IMR-90 (cell line): ENCODE measurements around the gene RAB39A. TPM values are rescaled to one million over a fixed set of nuclear protein-coding genes. Genes with fewer than 3 reads are reported as not detected.

Experiments used
- ATAC-seq: fragments of 200-7000 bp; cut with Tn5 transposase; 2 replicates; pipeline ENCODE4 v1.9.1; 2020; ENCODE audit warnings: low read depth, mild to moderate bottlenecking, moderate library complexity
- BruUV-seq: library from RNA; stranded (reverse); fragments of 400-500 nt; replicated peaks from 2 replicates; lab custom pipeline; 2021; lab: Mats Ljungman, UMichigan
- CTCF ChIA-PET: fragments of 300-600 bp; formaldehyde crosslinking; extraction: SDS; loops from one replicate; lab custom pipeline; 2021; ENCODE audit warnings: antibody characterized with exemption; lab: Yijun Ruan, JAX
- POLR2A ChIA-PET: fragments of 300-600 bp; sonication (Branson Sonifier 250); formaldehyde crosslinking; loops from one replicate; lab custom pipeline; 2022; ENCODE audit warnings: antibody characterized with exemption; ENCODE audit not compliant: unreplicated experiment; lab: Charles Lee
- DNase-seq: peaks from one replicate; pipeline ENCODE4 v3.0.0; 2013
- H2AFZ ChIP-seq: replicated peaks from 2 replicates; pipeline ENCODE3; 2013; ENCODE audit warnings: low read length, mild to moderate bottlenecking; ENCODE audit not compliant: poor library complexity
- H2AK5ac ChIP-seq: 2 replicates; pipeline ENCODE4 v1.6.1; 2013; ENCODE audit warnings: low read depth, low read length, inconsistent platforms
- H2AK9ac ChIP-seq: replicated peaks from 2 replicates; pipeline ENCODE3; 2013; ENCODE audit warnings: mild to moderate bottlenecking, low read depth, low read length, moderate library complexity; ENCODE audit not compliant: poor library complexity
- H2BK120ac ChIP-seq: 2 replicates; pipeline ENCODE4 v1.6.1; 2013; ENCODE audit warnings: low read depth, low read length, inconsistent platforms
- H2BK15ac ChIP-seq: 3 replicates; pipeline ENCODE4 v1.6.1; 2013; ENCODE audit warnings: low read depth, low read length, inconsistent platforms
- H2BK20ac ChIP-seq: 2 replicates; pipeline ENCODE4 v1.6.1; 2013; ENCODE audit warnings: low read depth, mild to moderate bottlenecking, inconsistent platforms, low read length, moderate library complexity
- H2BK5ac ChIP-seq: 2 replicates; pipeline ENCODE4 v1.6.1; 2013; ENCODE audit warnings: mild to moderate bottlenecking, low read depth, low read length, inconsistent platforms; ENCODE audit not compliant: poor library complexity, severe bottlenecking
- H3K14ac ChIP-seq: replicated peaks from 2 replicates; pipeline ENCODE4 v1.6.1; 2013; ENCODE audit warnings: low read depth, low read length, inconsistent platforms
- H3K18ac ChIP-seq: 2 replicates; pipeline ENCODE4 v1.6.1; 2013; ENCODE audit warnings: low read depth, low read length, control low read depth
- H3K23ac ChIP-seq: 2 replicates; pipeline ENCODE4 v1.6.1; 2013; ENCODE audit warnings: low read depth, low read length, inconsistent platforms
- H3K27ac ChIP-seq: 2 replicates; pipeline ENCODE4 v1.5.1; 2013; ENCODE audit warnings: mild to moderate bottlenecking, control low read depth, low read length; ENCODE audit not compliant: insufficient read depth
- H3K27me3 ChIP-seq: 2 replicates; pipeline ENCODE4 v1.6.1; 2013; ENCODE audit warnings: low read length; ENCODE audit not compliant: control insufficient read depth, insufficient read depth
- H3K36me3 ChIP-seq: 2 replicates; pipeline ENCODE4 v1.6.1; 2013; ENCODE audit warnings: low read length, mixed read lengths; ENCODE audit not compliant: control insufficient read depth, insufficient read depth
- H3K4ac ChIP-seq: 2 replicates; pipeline ENCODE4 v1.6.1; 2013; ENCODE audit warnings: low read depth, low read length, inconsistent platforms
- H3K4me1 ChIP-seq: 2 replicates; pipeline ENCODE4 v1.6.1; 2013; ENCODE audit warnings: low read length, mixed read lengths; ENCODE audit not compliant: control insufficient read depth, insufficient read depth
- H3K4me2 ChIP-seq: 2 replicates; pipeline ENCODE4 v1.6.1; 2013; ENCODE audit warnings: low read depth, mild to moderate bottlenecking, control low read depth, low read length, moderate library complexity
- H3K4me3 ChIP-seq: 2 replicates; pipeline ENCODE4 v1.5.1; 2013; ENCODE audit warnings: low read depth, mild to moderate bottlenecking, control low read depth, low read length, moderate library complexity; ENCODE audit not compliant: insufficient read depth
- H3K56ac ChIP-seq: 2 replicates; pipeline ENCODE4 v1.6.1; 2013; ENCODE audit warnings: low read length, inconsistent platforms; ENCODE audit not compliant: insufficient read depth; ENCODE audit errors: extremely low read depth
- H3K79me1 ChIP-seq, 2 experiments: 2 replicates each; pipeline ENCODE4 v1.6.1; 2013; ENCODE audit warnings: low read length in 2 of 2, inconsistent platforms in 1 of 2, low read depth in 1 of 2
- H3K9ac ChIP-seq: 2 replicates; pipeline ENCODE4 v1.6.1; 2013; ENCODE audit warnings: low read depth, low read length, control low read depth
- H3K9me1 ChIP-seq: 2 replicates; pipeline ENCODE4 v1.6.1; 2013; ENCODE audit warnings: low read length, inconsistent platforms; ENCODE audit not compliant: insufficient read depth
- H3K9me3 ChIP-seq: 2 replicates; pipeline ENCODE4 v1.6.1; 2013; ENCODE audit warnings: low read length; ENCODE audit not compliant: control insufficient read depth, insufficient read depth
- H4K20me1 ChIP-seq: 2 replicates; pipeline ENCODE4 v1.6.1; 2013; ENCODE audit warnings: low read length, inconsistent platforms; ENCODE audit not compliant: insufficient read depth
- H4K5ac ChIP-seq: 2 replicates; pipeline ENCODE4 v1.6.1; 2013; ENCODE audit warnings: mild to moderate bottlenecking, low read depth, low read length, control low read depth
- H4K8ac ChIP-seq, 2 experiments: 2 replicates each; pipeline ENCODE4 v1.6.1; 2013; ENCODE audit warnings: low read depth in 2 of 2, low read length in 2 of 2, control low read depth in 1 of 2, inconsistent platforms in 1 of 2
- H4K91ac ChIP-seq: 2 replicates; pipeline ENCODE4 v1.6.1; 2013; ENCODE audit warnings: low read depth, low read length, inconsistent platforms; ENCODE audit not compliant: insufficient read depth
- CEBPB ChIP-seq: IDR thresholded peaks from 2 replicates; pipeline ENCODE4 v1.6.1; 2012; ENCODE audit warnings: low read depth, low read length, improper control_type of control experiment
- CHD1 ChIP-seq: IDR thresholded peaks from 2 replicates; pipeline ENCODE4 v1.6.1; 2012; ENCODE audit warnings: low read depth, low read length, improper control_type of control experiment
- CTCF ChIP-seq: conservative IDR thresholded peaks from 2 replicates; pipeline ENCODE4 v1.5.1; 2012; ENCODE audit warnings: mild to moderate bottlenecking, low read depth, low read length, improper control_type of control experiment
- ELK1 ChIP-seq: fragments of 150-350 bp; IDR thresholded peaks from 2 replicates; pipeline ENCODE4 v1.6.1; 2016; ENCODE audit warnings: low read depth, mild to moderate bottlenecking, low read length, moderate library complexity, borderline replicate concordance
- FOS ChIP-seq: fragments of 150-350 bp; IDR thresholded peaks from 2 replicates; pipeline ENCODE4 v1.6.1; 2016; ENCODE audit warnings: low read depth, low read length
- MAFK ChIP-seq: IDR thresholded peaks from 2 replicates; pipeline ENCODE4 v1.6.1; 2012; ENCODE audit warnings: low read depth, low read length, improper control_type of control experiment
- MXI1 ChIP-seq: IDR thresholded peaks from 2 replicates; pipeline ENCODE4 v1.6.1; 2012; ENCODE audit warnings: low read depth, mild to moderate bottlenecking, low read length, moderate library complexity, borderline replicate concordance
- WGBS, 2 experiments: methylation state at CpG; one replicate each; pipeline versions ENCODE4 v1.1.5 to v1.1.7; 2013; ENCODE audit warnings: missing lambda C conversion rate in 2 of 2; ENCODE audit not compliant: insufficient read length in 1 of 2; ENCODE audit errors: extremely low coverage in 2 of 2; 5-methylcytosine and 5-hydroxymethylcytosine counted together
- dilution Hi-C: fragments of 300-500 bp; cut with HindIII; formaldehyde crosslinking; loops from one replicate; pipeline ENCODE4 v1.14.3; 2018; ENCODE audit warnings: low sequenced_read_pairs; ENCODE audit not compliant: unreplicated experiment
- in situ Hi-C: fragments of 300-500 bp; cut with MboI; formaldehyde crosslinking; loops from 3 replicates; pipeline ENCODE4 v1.14.3; 2019; ENCODE audit warnings: low sequenced_read_pairs, inconsistent platforms, mixed read lengths
- intact Hi-C: fragments of 100-400 bp; cut with micrococcal nuclease; formaldehyde crosslinking; loops from 2 replicates; pipeline ENCODE4 v1.10.0; 2022
- polyA plus RNA-seq, 3 experiments: library from polyadenylated mRNA; depleted of rRNA; stranded (reverse); fragments of >200 nt; gene quantifications; 2 replicates each; pipeline ENCODE4 v1.2.3, GENCODE V29; 2012; ENCODE audit warnings: low replicate concordance in 1 of 3
- total RNA-seq: library from RNA; depleted of rRNA; stranded (reverse); fragments of >200 nt; gene quantifications from 2 replicates; pipeline ENCODE4 v1.2.3, GENCODE V29; 2012

Gene RAB39A
- total and polyA plus RNA-seq, 2 of the 4 experiments (the other 2 are of a cell fraction): not detected

- H3K4me3 ChIP-seq: no peak overlapping the region
- BruUV-seq: no TSS peak
- H3K79me1 ChIP-seq: no peaks in the 10 kb centered on the region
- no peaks in the 10 kb centered on the region for H4K20me1 ChIP-seq
- no peak overlapping the region for H3K18ac ChIP-seq
- no peak overlapping the region for H4K8ac ChIP-seq
- in situ Hi-C loops: no loop called here
- POLR2A ChIA-PET: no interaction called here
- H3K36me3 ChIP-seq: no peaks in the 10 kb centered on the region
- H2BK120ac ChIP-seq: no peak overlapping the region
- no peaks in the 10 kb centered on the region for H3K9me1 ChIP-seq
- WGBS, 2 experiments: 80% methylated on average over 1 of the region's 2 CpGs; no CpG with 5 or more reads in 1 of the 2 experiments
- TF ChIP-seq MAFK (no peak), CEBPB (no peak), FOS (no peak), CHD1 (no peak), CTCF (no peak), MXI1 (no peak), ELK1 (no peak)
- CTCF ChIA-PET: no interaction called here
- intact Hi-C loops: no loop called here
- H2BK20ac ChIP-seq: no peak overlapping the region
- H3K27me3 ChIP-seq: peaks cover 4% of the 10 kb centered on the region
- no peaks in the 10 kb centered on the region for H3K4me1 ChIP-seq
- no peak overlapping the region for H2AK5ac ChIP-seq
- no peak for ATAC-seq
- no peak overlapping the region for H3K23ac ChIP-seq
- no peak overlapping the region for H2AFZ ChIP-seq
- no peak overlapping the region for H2BK15ac ChIP-seq
- H3K56ac ChIP-seq: no peak overlapping the region
- H4K5ac ChIP-seq: no peak overlapping the region
- H3K27ac ChIP-seq: no peak overlapping the region
- H3K9ac ChIP-seq: no peak overlapping the region
- H4K91ac ChIP-seq: no peak overlapping the region
- no peak overlapping the region for H2BK5ac ChIP-seq
- H3K9me3 ChIP-seq: peaks cover 1% of the 10 kb centered on the region; the same call in 1 of the 2 replicates
- no peak overlapping the region for H3K4ac ChIP-seq
- no peak for DNase-seq
- dilution Hi-C loops: no loop called here
- no peak overlapping the region for H2AK9ac ChIP-seq
- H3K4me2 ChIP-seq: no peak overlapping the region
- no peak overlapping the region for H3K14ac ChIP-seq
Observed at GRCh38 chr11:107924306-107924705, 3.9 kb upstream of the RAB39A start.
